Fibroblast of gingiva (primary cell): ENCODE data around the gene KLF9.
A peak's percentile ranks its signal among the peaks of the same experiment; 100 is the strongest.

Source experiments
- DNase-seq: peaks from one replicate; pipeline ENCODE4 v3.0.0-alpha.2; 2011; ENCODE audit warnings: low read depth

Gene KLF9

DNA sequence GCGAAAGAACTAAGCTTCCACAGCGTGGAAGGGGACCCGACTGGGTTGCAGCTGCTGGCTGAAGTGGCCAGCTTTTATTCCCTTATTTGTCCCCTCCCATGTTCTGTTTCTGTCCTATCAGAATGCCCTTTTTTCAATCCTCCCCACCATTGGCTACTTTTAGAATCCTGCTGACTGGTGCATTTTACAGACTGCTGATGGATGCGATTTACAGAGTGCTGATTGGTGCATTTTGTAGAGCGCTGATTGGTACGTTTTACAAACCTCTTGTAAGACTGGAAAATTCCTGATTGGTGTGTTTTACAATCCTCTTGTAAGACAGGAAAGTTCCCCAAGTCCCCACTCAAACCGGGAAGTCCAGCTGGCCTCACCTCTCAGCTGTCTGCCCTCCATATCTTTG lies 50.7 kb downstream of the KLF9 start:
- no peak for DNase-seq

DNA sequence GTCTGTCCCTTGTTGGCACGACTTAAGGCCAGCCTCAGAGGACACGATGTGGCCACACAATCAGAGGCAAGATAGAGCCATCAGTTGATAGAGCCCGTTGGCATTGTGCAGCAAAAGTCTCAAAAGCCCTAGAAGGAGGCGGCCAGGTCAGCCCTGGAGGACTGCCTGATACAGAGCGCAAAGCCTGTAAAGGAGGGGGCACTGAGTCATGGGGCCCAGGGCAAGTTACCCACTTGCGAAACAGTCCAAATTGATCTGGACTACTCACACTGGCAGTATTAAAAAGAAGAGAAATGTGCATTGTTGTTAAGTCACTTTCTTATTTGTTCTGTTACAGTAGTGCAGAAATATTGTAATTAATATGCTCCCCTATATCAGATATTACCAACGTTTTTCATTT lies 51.5 kb downstream of the KLF9 start:
- DNase-seq: peak; percentile 47

DNA sequence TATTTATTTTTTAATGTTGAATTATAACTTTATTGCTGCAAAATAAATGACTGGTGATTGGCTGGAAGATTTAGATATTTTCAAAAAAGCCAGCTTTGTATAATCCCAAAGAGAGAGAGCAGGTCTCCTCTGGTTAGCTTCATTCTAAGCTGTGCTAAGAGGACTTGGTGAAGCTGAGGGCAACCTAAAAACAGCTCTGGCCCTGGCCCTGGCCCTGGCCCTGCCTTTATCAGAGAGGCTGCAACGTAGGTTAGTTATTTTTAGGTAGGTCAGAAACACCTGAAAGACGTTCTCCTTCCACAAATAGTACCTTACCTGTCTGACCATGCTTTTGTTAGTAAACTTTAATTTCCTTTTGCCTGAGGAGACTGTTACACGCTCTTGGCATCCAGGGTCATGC lies 58.7 kb downstream of the KLF9 start:
- DNase-seq: no peak

DNA sequence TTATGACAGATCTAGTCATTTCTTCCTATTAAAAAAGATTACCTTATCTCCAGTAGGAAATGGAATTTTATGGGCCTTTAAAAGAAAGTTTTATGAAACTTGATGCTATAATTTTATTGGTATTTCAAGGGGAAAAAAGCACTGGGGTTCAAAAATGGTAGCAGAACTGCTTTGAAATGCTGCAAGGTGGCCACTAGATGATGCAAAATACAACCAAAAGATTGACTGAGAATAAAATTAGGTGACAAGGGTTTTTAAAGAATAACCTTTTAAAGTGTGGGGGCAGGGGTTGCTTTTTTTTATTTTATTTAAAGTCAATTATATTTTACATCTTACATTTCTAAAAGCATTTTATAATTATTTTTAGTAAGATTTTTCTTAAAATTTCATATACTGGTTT lies 61.7 kb downstream of the KLF9 start:
- DNase-seq: no peak

DNA sequence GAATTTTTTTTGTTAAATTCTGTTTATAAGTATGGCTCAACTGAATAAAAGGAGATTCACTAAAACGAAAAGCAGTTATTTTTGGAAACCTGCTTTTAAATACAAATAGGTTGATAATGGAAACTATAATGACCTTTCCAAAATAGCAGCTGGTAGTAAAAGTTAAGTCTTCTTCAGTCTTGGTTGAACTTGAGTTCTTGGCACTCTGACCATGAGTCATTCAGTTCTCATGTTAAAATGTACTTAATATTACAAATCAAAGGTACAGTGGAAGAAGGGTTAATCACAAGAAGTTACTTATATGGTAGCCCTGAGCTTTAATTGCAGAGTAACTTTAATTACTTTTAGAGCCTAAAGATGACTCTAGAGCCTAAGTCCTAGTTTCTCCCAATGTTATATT lies 62.1 kb downstream of the KLF9 start:
- peak; percentile 26 for DNase-seq

DNA sequence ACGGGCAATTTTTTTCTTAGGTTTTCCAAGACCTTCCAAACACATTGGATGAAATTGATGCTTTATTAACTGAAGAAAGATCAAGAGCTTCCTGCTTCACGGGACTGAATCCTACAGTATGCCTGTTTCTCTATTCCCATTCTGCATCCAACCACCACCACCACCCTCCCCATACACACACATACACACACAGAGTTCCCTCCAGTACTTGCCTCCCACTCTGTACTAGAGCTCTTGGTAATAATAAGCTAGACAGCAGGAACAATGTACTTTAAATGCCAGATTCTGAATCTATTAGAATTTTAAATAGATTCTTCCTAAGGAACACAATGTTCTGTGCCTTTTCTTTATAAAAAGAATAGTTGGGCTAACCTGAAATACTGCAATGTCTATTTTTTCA lies 67.4 kb downstream of the KLF9 start:
- DNase-seq: no peak

DNA sequence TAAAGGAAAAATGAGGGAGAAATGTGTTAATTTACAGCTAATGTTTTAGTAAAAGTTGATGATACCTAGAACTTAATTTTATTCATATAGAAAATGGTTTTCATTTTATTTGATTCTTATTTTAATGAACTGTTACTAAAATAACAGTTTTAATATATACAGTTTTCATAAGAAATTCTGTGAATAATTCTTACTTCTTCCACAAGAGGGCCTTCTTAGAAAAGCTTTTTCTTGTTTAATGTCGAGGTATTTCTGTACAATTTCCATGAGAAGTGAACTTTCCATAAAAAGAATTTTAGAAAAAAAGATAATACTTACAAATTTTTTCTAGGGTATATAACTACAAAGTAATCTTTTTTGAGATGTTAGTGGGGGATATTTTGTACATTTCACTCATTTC lies 73.9 kb downstream of the KLF9 start:
- peak; percentile 23 for DNase-seq
